GM12874 (cell line): ENCODE measurements around the gene SLC1A2.

Experiments
- TF ChIP-seq, protein P1 (sequence below): IDR thresholded peaks from 2 replicates; pipeline ENCODE4 v1.5.1; 2011; ENCODE audit warnings: low read depth, mild to moderate bottlenecking, control low read depth, low read length, moderate library complexity; ENCODE audit not compliant: insufficient read depth

The SLC1A2 gene

DNA sequence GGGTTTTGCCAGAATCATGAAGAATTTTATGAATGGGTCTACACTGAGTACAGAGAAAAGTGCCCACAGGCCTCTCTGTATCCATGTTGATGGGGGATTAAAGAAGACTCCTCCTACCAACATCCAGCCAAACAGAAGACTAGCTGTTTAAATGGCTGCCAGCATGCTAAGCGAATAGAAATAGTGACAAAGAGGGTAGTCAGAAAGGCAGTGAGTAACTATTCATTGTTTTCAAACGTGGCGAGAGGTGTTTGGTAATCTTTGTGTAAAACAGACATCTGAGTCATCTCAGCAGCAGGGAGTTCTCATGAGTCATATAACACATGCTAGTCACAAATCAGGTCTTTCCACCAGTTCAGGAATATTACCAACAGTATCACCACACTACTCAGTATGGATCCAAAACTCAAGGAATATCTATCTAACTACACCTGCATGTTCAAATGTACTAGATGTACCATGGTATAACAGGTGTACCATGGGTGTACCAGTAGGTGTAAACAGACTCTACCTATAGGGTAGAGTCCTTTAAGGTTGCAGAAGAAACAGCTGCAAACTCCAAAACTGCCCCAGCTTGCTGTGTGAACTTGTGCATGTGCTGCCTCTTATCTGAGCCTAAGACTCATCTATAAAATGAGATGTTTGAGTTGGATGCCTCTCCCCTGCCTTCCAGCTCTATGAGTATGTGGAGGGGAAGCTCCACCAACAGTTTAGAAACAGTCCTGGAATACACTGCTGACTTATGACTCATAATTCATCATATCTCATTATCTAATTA lies 82.0 kb downstream of the SLC1A2 start:
- TF ChIP-seq, protein P1, sequence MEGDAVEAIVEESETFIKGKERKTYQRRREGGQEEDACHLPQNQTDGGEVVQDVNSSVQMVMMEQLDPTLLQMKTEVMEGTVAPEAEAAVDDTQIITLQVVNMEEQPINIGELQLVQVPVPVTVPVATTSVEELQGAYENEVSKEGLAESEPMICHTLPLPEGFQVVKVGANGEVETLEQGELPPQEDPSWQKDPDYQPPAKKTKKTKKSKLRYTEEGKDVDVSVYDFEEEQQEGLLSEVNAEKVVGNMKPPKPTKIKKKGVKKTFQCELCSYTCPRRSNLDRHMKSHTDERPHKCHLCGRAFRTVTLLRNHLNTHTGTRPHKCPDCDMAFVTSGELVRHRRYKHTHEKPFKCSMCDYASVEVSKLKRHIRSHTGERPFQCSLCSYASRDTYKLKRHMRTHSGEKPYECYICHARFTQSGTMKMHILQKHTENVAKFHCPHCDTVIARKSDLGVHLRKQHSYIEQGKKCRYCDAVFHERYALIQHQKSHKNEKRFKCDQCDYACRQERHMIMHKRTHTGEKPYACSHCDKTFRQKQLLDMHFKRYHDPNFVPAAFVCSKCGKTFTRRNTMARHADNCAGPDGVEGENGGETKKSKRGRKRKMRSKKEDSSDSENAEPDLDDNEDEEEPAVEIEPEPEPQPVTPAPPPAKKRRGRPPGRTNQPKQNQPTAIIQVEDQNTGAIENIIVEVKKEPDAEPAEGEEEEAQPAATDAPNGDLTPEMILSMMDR, result no peak

DNA sequence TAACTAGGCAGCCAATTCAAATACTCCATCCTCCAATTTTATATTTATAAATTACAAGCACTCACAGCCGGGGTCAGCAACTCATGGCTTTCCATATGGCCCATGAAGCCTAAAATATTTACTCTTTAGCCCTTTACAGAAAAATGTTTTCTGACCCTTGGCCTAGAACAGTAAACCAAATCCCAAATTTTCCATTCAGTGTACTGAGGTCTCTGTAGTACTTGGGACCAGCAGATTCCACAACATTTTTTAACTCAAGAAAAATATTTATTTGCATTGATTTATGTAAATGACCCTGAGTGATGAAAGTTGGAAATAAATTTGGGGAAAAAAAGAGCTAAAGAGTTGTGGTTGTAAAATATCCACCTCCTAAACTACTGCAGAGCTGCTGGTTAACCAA lies 82.6 kb downstream of the SLC1A2 start:
- TF ChIP-seq, protein P1, result no peak

DNA sequence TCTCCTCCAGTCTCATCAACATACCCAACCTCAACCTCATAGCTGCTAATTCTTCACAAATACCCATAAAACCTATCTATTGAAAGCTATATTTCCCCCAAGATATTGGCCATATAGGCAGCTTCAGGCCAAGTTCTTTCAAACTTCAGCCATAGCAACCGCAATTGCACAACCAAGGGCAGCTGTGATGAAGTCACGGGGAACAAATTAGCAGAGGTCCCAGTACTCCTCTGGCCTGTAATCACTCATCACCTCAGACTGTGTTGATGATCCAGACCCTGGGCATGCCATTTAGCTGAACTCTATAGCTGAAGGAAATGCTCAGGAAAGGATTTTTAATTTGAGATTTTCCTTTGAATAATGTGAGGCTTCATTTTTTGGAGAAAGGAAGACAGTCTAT lies 84.1 kb downstream of the SLC1A2 start:
- TF ChIP-seq, protein P1, result no peak

DNA sequence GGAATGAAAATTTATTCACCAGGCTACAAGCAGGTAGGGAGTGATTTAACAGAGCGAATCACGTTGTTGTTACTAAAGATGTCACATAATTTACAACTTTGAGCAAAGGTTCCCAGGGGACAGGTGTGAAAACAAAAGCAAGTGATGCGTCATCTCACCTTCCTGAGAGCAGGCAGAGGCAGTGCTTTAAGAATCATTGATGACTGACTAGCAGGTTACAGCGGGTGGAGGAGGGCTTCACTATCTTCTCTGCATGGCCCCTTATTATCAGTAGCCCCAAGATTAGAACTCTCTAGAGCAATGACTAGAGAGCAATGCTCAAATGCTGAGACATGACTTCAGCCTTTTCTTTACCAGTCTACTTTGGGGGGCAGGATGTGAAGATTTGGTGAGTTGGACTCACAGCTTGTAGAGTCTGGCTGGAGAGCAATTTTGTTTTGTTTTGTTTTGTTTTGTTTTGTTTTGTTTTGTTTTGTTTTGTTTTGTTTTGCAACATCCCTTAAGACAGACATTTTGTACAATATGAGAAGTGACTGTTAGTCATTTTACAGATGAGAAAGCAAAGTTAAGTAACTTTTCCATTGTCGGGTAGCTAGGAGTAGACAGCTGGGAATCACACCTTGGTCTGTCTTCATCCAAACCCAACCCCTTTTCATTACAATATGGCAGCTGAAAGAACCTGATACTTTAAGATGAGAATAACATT lies 84.8 kb downstream of the SLC1A2 start:
- TF ChIP-seq, protein P1, result no peak

DNA sequence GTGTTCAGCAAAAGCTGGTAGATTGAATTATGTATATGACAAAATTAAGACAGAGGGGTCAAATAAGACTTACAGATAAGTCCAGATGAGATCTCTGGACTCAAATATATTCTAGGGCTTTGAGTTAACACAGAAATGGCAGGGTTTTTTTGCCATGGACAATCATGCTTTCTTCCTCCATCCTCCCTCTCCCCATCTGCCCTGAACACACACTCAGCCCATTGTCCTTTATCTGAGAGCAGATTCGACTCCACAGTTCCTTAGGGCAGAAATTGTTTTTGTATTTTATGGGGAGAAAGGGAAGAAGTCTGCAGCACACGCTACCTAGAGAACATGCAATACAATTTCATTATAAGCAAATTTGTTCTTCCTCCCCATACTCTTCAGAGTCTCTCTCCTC lies 86.8 kb downstream of the SLC1A2 start:
- TF ChIP-seq, protein P1, result no peak

DNA sequence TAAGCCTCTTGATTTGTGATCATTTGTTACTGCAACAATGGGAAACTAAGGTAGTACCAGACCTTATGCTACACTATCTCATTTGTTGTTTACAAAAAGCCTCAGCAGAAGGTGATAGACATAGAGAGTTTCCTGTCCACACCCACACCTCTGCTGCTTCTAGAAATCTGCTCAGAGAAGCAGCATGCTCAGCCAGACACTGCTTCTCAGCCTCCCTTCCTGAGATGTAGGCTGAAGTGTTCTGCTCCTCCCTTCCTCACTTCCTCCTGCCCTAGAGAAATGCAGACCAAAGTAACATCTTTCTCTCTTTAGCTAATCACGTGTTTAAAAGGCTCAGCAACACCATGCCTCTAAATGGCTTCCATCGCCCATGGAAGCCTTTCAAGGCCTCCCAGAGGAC lies 88.4 kb downstream of the SLC1A2 start:
- TF ChIP-seq, protein P1, result no peak

DNA sequence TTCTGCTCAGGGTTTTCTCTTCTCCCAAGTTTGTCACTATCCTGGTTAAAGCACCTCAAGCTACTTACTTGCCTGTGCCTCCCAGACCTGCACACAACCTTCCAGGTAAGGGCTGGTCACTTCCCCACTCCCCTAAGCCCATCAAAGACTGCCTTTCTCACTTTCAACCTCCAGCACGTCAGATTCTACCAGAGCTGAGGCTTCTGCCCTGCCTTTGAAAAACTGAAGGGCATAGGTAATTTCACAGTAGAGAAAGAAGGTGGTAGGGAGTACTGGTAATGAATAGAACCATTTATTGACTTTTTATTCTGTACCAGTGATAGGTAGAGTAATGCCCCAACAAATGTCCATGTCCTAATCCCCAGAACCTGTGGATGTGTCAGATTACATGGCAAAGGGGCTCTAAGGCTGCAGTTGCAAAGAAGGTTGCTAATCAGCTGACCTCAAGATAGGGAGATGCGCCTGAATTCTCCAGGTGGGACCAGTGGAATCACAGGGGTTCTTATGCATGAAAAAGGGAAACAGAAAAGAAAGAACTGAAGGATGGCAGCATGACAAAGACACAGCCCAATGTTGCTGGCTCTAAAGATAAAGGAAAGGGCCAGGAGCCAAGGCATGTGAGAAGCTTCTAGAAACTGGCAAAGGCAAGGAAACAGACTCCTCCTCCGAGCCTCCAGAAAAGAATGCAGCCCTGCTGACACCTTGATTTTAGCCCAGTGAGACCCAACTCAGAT lies 89.0 kb downstream of the SLC1A2 start:
- TF ChIP-seq, protein P1, result no peak
